GM12872 (cell line): ENCODE data around the gene CCND1.

ENCODE experiments used
- CTCF ChIP-seq: IDR thresholded peaks from 3 replicates; pipeline ENCODE4 v1.5.1; 2011; ENCODE audit warnings: low read depth, mild to moderate bottlenecking, low read length, moderate library complexity; ENCODE audit not compliant: insufficient read depth

Gene CCND1

GRCh38 chr11:69620683-69621290, 20.2 kb upstream of the CCND1 start:
- TF ChIP-seq CTCF, result no peak

- TF ChIP-seq CTCF, result no peak
These were observed 16.7 kb upstream of the CCND1 start for GRCh38 chr11:69624293-69624692.

- no peak for TF ChIP-seq CTCF
These were observed 15.5 kb upstream of the CCND1 start for GRCh38 chr11:69625476-69625875.

GRCh38 chr11:69627551-69627950, 13.4 kb upstream of the CCND1 start:
- no peak for TF ChIP-seq CTCF

GRCh38 chr11:69630017-69630416, 10.9 kb upstream of the CCND1 start:
- TF ChIP-seq CTCF, result no peak

GRCh38 chr11:69630424-69630823, 10.5 kb upstream of the CCND1 start:
- TF ChIP-seq CTCF, result no peak

- no peak for TF ChIP-seq CTCF
These were observed 8.1 kb upstream of the CCND1 start for GRCh38 chr11:69632900-69633299.
